Measurements from ENCODE around the gene HEY2.
"Not testable (repeated sequence)": the region's sequence is repeated elsewhere in the genome, so short reads cannot be mapped to it uniquely, and the experiment has no call there.

HEY2 gene

DNA sequence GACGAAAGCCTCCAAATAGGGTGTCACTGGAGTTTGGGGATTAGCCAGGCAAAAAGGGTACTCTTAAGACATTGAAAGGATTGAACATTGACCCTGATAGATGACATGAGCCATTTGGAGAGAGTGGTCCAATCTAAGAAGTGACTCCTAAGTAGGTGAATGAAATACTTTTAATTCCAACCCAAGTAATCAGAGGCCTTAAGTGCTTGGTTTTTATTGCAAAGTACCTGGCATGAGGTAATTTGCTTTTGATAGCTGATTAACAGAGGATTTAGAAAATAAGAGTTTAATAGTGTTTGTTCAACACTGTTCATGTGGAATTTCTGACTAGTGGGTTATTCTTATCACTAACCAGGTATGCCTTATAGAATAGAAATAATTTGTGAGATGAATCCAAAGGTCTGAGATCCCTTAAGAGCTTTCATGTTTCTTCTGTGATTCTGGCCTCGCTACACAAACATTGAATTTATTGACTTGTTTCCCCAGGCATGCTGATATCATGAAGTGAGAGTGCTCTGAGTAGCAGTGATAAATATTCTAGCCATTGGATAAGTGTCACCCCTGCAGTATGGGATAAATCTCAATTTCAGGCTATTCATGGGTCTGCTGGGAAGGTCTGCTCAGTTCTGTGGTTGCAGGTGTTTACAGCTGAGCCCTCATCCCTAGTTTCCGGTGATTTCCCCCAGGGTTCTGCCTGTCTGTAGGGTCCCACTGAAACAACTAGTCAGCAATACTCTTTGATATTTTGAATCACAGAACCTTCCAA lies 47.9 kb downstream of the HEY2 start:
- H3K4me3 ChIP-seq (ENCODE audit: low read depth, low read length), result no peak overlapping the region
- DNase-seq (ENCODE audit: low read depth), result no peak
- TF ChIP-seq, protein P1, sequence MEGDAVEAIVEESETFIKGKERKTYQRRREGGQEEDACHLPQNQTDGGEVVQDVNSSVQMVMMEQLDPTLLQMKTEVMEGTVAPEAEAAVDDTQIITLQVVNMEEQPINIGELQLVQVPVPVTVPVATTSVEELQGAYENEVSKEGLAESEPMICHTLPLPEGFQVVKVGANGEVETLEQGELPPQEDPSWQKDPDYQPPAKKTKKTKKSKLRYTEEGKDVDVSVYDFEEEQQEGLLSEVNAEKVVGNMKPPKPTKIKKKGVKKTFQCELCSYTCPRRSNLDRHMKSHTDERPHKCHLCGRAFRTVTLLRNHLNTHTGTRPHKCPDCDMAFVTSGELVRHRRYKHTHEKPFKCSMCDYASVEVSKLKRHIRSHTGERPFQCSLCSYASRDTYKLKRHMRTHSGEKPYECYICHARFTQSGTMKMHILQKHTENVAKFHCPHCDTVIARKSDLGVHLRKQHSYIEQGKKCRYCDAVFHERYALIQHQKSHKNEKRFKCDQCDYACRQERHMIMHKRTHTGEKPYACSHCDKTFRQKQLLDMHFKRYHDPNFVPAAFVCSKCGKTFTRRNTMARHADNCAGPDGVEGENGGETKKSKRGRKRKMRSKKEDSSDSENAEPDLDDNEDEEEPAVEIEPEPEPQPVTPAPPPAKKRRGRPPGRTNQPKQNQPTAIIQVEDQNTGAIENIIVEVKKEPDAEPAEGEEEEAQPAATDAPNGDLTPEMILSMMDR (IDR thresholded peaks at IDR 0.05; ENCODE audit: control insufficient read depth, extremely low read depth, insufficient read depth), result no peak

GRCh38 chr6:125797886-125798444 lies 48.5 kb downstream of the HEY2 start:
- no peak for DNase-seq (ENCODE audit: low read depth)
- H3K4me3 ChIP-seq (ENCODE audit: low read depth, low read length), result no peak overlapping the region

DNA sequence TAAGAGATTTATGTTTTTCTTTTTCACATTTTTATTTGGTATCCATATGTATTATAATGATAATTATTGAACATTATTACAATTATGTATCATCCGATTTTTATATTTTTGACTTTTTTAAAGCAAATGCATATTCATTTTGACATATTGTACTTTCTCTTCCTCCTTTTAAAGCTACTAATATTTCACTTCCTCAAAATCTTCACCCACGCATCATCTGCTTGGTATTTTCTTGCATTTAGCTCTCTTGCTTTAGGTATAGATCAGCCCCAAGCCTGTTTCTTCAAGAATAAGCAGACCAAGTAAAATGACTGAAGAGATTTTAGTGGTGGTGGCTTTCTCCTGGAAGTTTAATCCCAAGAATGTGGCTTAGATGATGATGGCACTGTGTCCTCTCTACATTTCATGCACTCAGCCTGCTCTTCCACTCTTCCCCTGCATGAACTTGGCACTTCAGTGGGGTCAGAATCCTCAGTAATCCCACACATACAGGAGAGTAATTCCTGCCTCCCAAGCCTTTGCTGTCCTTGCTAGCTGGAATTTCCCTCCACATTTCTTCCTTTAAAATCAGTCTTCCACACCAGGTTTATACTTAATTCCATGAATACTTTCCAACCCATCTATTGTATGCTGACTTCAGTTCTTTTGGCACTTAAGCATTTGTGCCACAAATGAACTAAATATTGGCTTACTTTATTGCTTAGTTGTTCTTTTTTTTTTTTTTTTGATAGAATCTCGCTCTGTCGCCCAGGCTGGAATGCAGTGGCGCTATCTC lies 49.5 kb downstream of the HEY2 start:
- DNase-seq (ENCODE audit: low read depth), result no peak
- TF ChIP-seq, protein P1 (IDR thresholded peaks at IDR 0.05; ENCODE audit: control insufficient read depth, extremely low read depth, insufficient read depth), result no peak
- no peak overlapping the region for H3K4me3 ChIP-seq (ENCODE audit: low read depth, low read length)

More at GRCh38 chr6:125797886-125798444, 48.5 kb downstream of the HEY2 start:
- TF ChIP-seq, protein P1 (IDR thresholded peaks at IDR 0.05; ENCODE audit: control insufficient read depth, extremely low read depth, insufficient read depth), result no peak

DNA sequence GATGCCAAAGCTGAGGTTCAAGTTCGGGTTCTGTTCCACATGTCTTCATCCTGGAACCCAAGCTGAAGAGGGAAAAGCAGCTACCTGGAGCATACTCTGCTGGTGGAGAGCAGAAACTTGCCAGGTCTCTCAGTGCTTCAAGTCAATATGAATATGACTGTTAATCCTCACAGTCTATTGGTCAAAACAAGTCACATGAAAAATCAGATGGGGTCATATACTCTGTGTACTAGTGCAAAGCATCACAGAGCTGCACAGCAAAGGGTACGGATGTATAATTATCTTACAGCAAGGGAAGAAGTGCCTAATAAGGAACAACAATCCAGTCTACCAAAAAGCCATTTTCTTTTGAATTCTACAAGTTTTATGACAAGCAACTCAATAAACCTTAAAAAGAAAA lies 53.0 kb downstream of the HEY2 start:
- TF ChIP-seq, protein P1 (IDR thresholded peaks at IDR 0.05; ENCODE audit: control insufficient read depth, extremely low read depth, insufficient read depth), result no peak
- no peak for DNase-seq (ENCODE audit: low read depth)
- no peak overlapping the region for H3K4me3 ChIP-seq (ENCODE audit: low read depth, low read length)

DNA sequence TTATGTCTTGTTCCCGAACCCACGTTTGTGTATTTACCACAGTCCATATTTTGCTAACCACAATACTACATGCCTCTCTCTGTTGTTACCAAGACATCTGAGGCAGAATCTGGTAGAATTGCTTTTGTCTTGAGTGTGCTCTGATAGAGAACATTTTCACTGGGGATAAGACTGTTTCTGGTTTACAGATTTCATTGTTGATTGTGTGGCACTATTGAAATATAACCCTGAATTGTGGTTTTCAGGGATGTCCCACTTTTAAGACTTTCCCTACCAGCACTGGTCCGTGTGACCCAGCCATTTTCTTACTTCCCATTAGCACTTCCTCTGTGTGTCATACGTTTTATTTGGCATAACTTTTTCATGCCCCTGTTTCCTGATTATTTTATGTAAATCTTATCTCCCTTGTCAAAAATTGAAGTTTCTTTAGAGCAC lies 53.5 kb downstream of the HEY2 start:
- no peak for DNase-seq (ENCODE audit: low read depth)
- no peak overlapping the region for H3K4me3 ChIP-seq (ENCODE audit: low read depth, low read length)
- TF ChIP-seq, protein P1 (IDR thresholded peaks at IDR 0.05; ENCODE audit: control insufficient read depth, extremely low read depth, insufficient read depth), result no peak

GRCh38 chr6:125804264-125804663 lies 54.8 kb downstream of the HEY2 start:
- no peak overlapping the region for H3K4me3 ChIP-seq (ENCODE audit: low read depth, low read length)
- TF ChIP-seq, protein P1 (IDR thresholded peaks at IDR 0.05; ENCODE audit: control insufficient read depth, extremely low read depth, insufficient read depth), result no peak
- no peak for DNase-seq (ENCODE audit: low read depth)

- DNase-seq (ENCODE audit: low read depth); H3K4me3 ChIP-seq (ENCODE audit: low read depth, low read length): not testable (repeated sequence)
Measured at GRCh38 chr6:125804866-125805425, 55.5 kb downstream of the HEY2 start.
